Upper lobe of left lung (tissue), 6 donors: ENCODE results near the gene SOX2. TPM values are rescaled to one million over a fixed set of nuclear protein-coding genes. Genes with fewer than 3 reads are reported as not detected.

ENCODE experiments used
- ATAC-seq, 2 donors: fragments of 200-7000 bp; cut with Tn5 transposase; one replicate each; pipeline ENCODE4 v1.9.1; 2022; ENCODE audit warnings: mild to moderate bottlenecking in 2 of 2, moderate library complexity in 2 of 2; ENCODE audit not compliant: low FRiP score in 2 of 2
- DNase-seq, 2 donors: peaks; one replicate each; pipeline ENCODE4 v3.0.0-alpha.2; 2019 to 2020
- H3K27ac ChIP-seq, 4 donors: fragments of 200-600 bp; sonication (generic); one replicate each; pipeline ENCODE4 v1.5.1; 2016 to 2019
- H3K27me3 ChIP-seq, 4 donors: fragments of 200-600 bp; sonication (generic); one replicate each; pipeline ENCODE4 v1.5.1; 2017 to 2019
- H3K36me3 ChIP-seq, 4 donors: fragments of 200-600 bp; sonication (generic); one replicate each; pipeline ENCODE4 v1.5.1; 2016 to 2019
- H3K4me1 ChIP-seq, 4 donors: fragments of 200-600 bp; sonication (generic); one replicate each; pipeline ENCODE4 v1.5.1; 2018 to 2019
- H3K4me3 ChIP-seq, 4 donors: fragments of 200-600 bp; sonication (generic); one replicate each; pipeline ENCODE4 v1.5.1; 2017 to 2019; ENCODE audit warnings: mild to moderate bottlenecking in 2 of 4, moderate library complexity in 1 of 4
- H3K9me3 ChIP-seq, 4 donors: fragments of 200-600 bp; sonication (generic); one replicate each; pipeline ENCODE4 v1.5.1; 2018 to 2019
- CTCF ChIP-seq, 6 experiments: fragments of 450-650 bp in 4 of 6; fragments of 200-600 bp in 2 of 6; sonication (generic) in 2 of 6; IDR thresholded peaks; one replicate each; pipeline ENCODE4 v1.5.1; 2016 to 2019; ENCODE audit warnings: antibody characterized with exemption in 6 of 6
- EP300 ChIP-seq, 4 donors: sonication (generic); formaldehyde crosslinking; IDR thresholded peaks; one replicate each; pipeline ENCODE4 v1.5.1; 2017; ENCODE audit warnings: antibody characterized with exemption in 4 of 4, control low read depth in 2 of 4
- POLR2A ChIP-seq, 4 donors: fragments of 450-650 bp; IDR thresholded peaks; one replicate each; pipeline ENCODE4 v1.5.1; 2016 to 2017; ENCODE audit warnings: antibody characterized with exemption in 4 of 4, mild to moderate bottlenecking in 2 of 4
- POLR2AphosphoS5 ChIP-seq, 2 donors: sonication (generic); formaldehyde crosslinking; IDR thresholded peaks; one replicate each; pipeline ENCODE4 v1.5.1; 2017; ENCODE audit warnings: antibody characterized with exemption in 2 of 2
- WGBS, 2 donors: methylation state at CpG; one replicate each; pipeline ENCODE4 v1.1.5; 2017 to 2018; 5-methylcytosine and 5-hydroxymethylcytosine counted together
- total RNA-seq, 6 donors: library from RNA; depleted of rRNA in 4 of 6; stranded (reverse); fragments of >200 nt in 4 of 6; gene quantifications; one replicate each; pipeline versions ENCODE4 v1.1.0 to v1.2.1, GENCODE V29; 2016 to 2021
- donor health status: DM: no; HTN: no; CAD: no; lungs with moderate emphysema.
- donor health status: DM: no; HTN: yes; CAD: no; lungs with severe emphysema.

SOX2 gene
- 10 to 100 TPM in 1 of 6 donors, 1 to 10 TPM in 4, under 1 TPM in 1; 0.57 to 16.4 (median 2.8) TPM for total RNA-seq

- TF ChIP-seq POLR2A (IDR thresholded peaks at IDR 0.05) (no peak), POLR2AphosphoS5 (IDR thresholded peaks at IDR 0.05) (no peak), CTCF (IDR thresholded peaks at IDR 0.05) (no peak), EP300 (IDR thresholded peaks at IDR 0.05) (no peak)
- WGBS, 2 donors = 2 to 3% methylated on average over 30 to 31 of the region's 37 CpGs
- Histone ChIP-seq H3K27ac (peak within 1 kb of the TSS in 1 of 4 donors; percentile 33), H3K9me3 (no peaks in the 10 kb centered on the region), H3K36me3 (no peaks in the 10 kb centered on the region), H3K27me3 (peaks cover 0 to 63% (median 36%) of the 10 kb centered on the region in 4 donors), H3K4me3 (peak within 1 kb of the TSS in 3 of 4 donors; percentile 22 to 43 (median 42)), H3K4me1 (peaks cover 22 to 35% (median 27%) of the 10 kb centered on the region in 4 donors)
- DNase-seq = peak; percentile 62 to 91
- ATAC-seq = peak; percentile 60 to 63
Observed at GRCh38 chr3:181711325-181712135, at the start of gene SOX2. Gene SOX2, plus strand, starts transcription at chr3:181711925. Its CDS starts 436 bp downstream, at chr3:181712361.

GRCh38 chr3:181683563-181683962 is 28.2 kb upstream of the SOX2 start:
- TF ChIP-seq POLR2AphosphoS5 (IDR thresholded peaks at IDR 0.05) (no peak), EP300 (IDR thresholded peaks at IDR 0.05) (no peak), POLR2A (IDR thresholded peaks at IDR 0.05) (no peak), CTCF (IDR thresholded peaks at IDR 0.05) (no peak)
- Histone ChIP-seq H3K36me3 (no peaks in the 10 kb centered on the region), H3K4me3 (no peak overlapping the region), H3K9me3 (peaks cover 0 to 5% (median 2%) of the 10 kb centered on the region in 4 donors), H3K27me3 (no peaks in the 10 kb centered on the region), H3K4me1 (no peaks in the 10 kb centered on the region), H3K27ac (no peak overlapping the region)
- DNase-seq = no peak
- no peak for ATAC-seq
- 57 to 59% methylated on average over 1 of the region's 1 CpG for WGBS, 2 donors

DNA sequence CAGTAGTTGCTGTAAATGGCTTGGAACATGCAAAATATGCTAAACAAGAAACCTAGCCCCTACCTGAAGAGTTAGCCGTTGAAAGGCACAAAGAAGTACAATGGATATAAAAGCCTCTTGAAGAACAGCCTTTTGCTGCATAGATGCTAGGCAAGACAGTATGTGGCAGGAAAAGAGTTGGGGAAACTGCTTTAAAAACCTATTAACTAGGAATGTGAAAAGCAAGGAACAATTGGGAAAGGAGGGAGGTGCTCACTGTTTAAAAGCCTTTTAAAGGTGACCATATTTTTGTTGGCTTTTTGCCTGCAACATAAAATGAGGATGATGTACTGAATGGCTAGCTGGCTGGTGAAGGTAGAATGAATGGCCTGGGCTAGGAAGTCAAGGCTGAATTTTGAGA is 24.5 kb upstream of the SOX2 start:
- no peaks in the 10 kb centered on the region for H3K9me3 ChIP-seq
- TF ChIP-seq CTCF (IDR thresholded peaks at IDR 0.05) (no peak), POLR2A (IDR thresholded peaks at IDR 0.05) (no peak), EP300 (IDR thresholded peaks at IDR 0.05) (no peak), POLR2AphosphoS5 (IDR thresholded peaks at IDR 0.05) (no peak)
- H3K27me3 ChIP-seq = no peaks in the 10 kb centered on the region
- no peaks in the 10 kb centered on the region for H3K36me3 ChIP-seq
- DNase-seq (no peak), ATAC-seq (no peak)
- WGBS, 2 donors = 68 to 83% methylated on average over 1 of the region's 1 CpG
- H3K4me3 ChIP-seq = no peak overlapping the region
- H3K27ac ChIP-seq = no peak overlapping the region
- no peaks in the 10 kb centered on the region for H3K4me1 ChIP-seq

DNA sequence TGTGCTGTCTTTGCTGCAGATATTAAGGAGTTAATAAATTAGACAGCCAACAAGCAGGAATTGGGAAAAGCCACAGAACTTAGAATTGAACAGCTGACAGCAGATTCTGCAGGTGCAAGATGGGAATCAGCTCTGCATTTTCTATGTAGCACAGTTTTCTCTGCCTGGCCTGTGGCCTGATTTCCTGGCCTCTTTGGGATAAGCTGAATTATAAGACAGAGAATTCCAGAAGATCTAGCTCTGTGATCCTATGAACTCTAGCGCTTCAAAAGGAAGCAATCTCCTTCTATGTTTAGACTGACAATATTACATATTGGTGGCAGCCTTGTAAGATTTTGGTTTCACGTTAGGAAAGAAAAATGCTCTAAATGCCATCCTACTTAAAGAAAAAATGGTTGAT is 24.0 kb upstream of the SOX2 start:
- H3K27ac ChIP-seq = no peak overlapping the region
- H3K4me1 ChIP-seq = no peaks in the 10 kb centered on the region
- TF ChIP-seq CTCF (IDR thresholded peaks at IDR 0.05) = no peak
- no peak for TF ChIP-seq EP300 (IDR thresholded peaks at IDR 0.05)
- TF ChIP-seq POLR2AphosphoS5 (IDR thresholded peaks at IDR 0.05) = no peak
- no peak for TF ChIP-seq POLR2A (IDR thresholded peaks at IDR 0.05)
- no peak for ATAC-seq
- H3K36me3 ChIP-seq = no peaks in the 10 kb centered on the region
- WGBS, 2 donors = 58 to 66% methylated on average over 2 of the region's 2 CpGs
- no peaks in the 10 kb centered on the region for H3K9me3 ChIP-seq
- no peak for DNase-seq
- H3K27me3 ChIP-seq = no peaks in the 10 kb centered on the region
- no peak overlapping the region for H3K4me3 ChIP-seq
